Naive B cell (primary cell): ENCODE data around the gene TMEM219. TPM values are rescaled to one million over a fixed set of nuclear protein-coding genes. Genes with fewer than 3 reads are reported as not detected.

ENCODE experiments used
- polyA plus RNA-seq, 6 donors: library from polyadenylated mRNA; unstranded; fragments of 300-500 nt; fragmentation: Illumina TruSeq; gene quantifications; one replicate each; pipeline ENCODE4 v1.2.3, GENCODE V29; 2021; ENCODE audit warnings: low read depth in 6 of 6

The TMEM219 gene
- polyA plus RNA-seq, 6 donors from 2014 or later: 181 to 222 (median 186) TPM

Other genes starting within 250 kb of the TMEM219 start
- 10 to 100 TPM in 5 of 6 donors, 1 to 10 TPM in 1; 1.4 to 70.0 (median 29.5) TPM for gene C16orf54, start 216.1 kb upstream of the TMEM219 start, polyA plus RNA-seq
- gene ZG16, start 183.8 kb upstream of the TMEM219 start, polyA plus RNA-seq: under 1 TPM in 1 of 6 donors, not detected in 5; 0.13 TPM
- 10 to 100 TPM; 24.0 to 29.6 (median 26.3) TPM for gene KIF22, start 171.3 kb upstream of the TMEM219 start, polyA plus RNA-seq
- gene MAZ, start 155.6 kb upstream of the TMEM219 start, polyA plus RNA-seq: 10 to 100 TPM; 16.1 to 30.6 (median 23.2) TPM
- gene PRRT2, start 149.9 kb upstream of the TMEM219 start, polyA plus RNA-seq: under 1 TPM in 2 of 6 donors, not detected in 4; 0.10 to 0.97 TPM
- 10 to 100 TPM; 35.5 to 51.5 (median 46.9) TPM for gene PAGR1, start 145.9 kb upstream of the TMEM219 start, polyA plus RNA-seq
- 10 to 100 TPM; 39.7 to 61.4 (median 43.9) TPM for gene MVP, start 141.6 kb upstream of the TMEM219 start, polyA plus RNA-seq
- gene CDIPT, start 98.9 kb upstream of the TMEM219 start, polyA plus RNA-seq: 10 to 100 TPM; 58.1 to 79.1 (median 66.3) TPM
- gene SEZ6L2, start 62.5 kb upstream of the TMEM219 start, polyA plus RNA-seq: not detected
- not detected for gene ASPHD1, start 61.6 kb upstream of the TMEM219 start, polyA plus RNA-seq
- 10 to 100 TPM in 3 of 6 donors, 1 to 10 TPM in 3; 7.4 to 19.0 (median 10.4) TPM for gene KCTD13, start 35.9 kb upstream of the TMEM219 start, polyA plus RNA-seq
- gene TAOK2, start 11.8 kb downstream of the TMEM219 start, polyA plus RNA-seq: 1 to 10 TPM; 2.3 to 8.5 (median 3.4) TPM
- 10 to 100 TPM; 10.7 to 21.8 (median 13.3) TPM for gene HIRIP3, start 33.5 kb downstream of the TMEM219 start, polyA plus RNA-seq
- 1 to 10 TPM; 2.1 to 8.7 (median 6.9) TPM for gene INO80E, start 34.2 kb downstream of the TMEM219 start, polyA plus RNA-seq
- gene DOC2A, start 48.9 kb downstream of the TMEM219 start, polyA plus RNA-seq: not detected
- not detected for gene C16orf92, start 61.1 kb downstream of the TMEM219 start, polyA plus RNA-seq
- gene TLCD3B, start 69.2 kb downstream of the TMEM219 start, polyA plus RNA-seq: not detected
- 100 to 1,000 TPM; 627 to 911 (median 721) TPM for gene ALDOA, start 103.7 kb downstream of the TMEM219 start, polyA plus RNA-seq
- 100 to 1,000 TPM; 180 to 273 (median 206) TPM for gene PPP4C, start 113.9 kb downstream of the TMEM219 start, polyA plus RNA-seq
- gene TBX6, start 129.8 kb downstream of the TMEM219 start, polyA plus RNA-seq: under 1 TPM; 0.18 to 0.64 (median 0.41) TPM
- gene YPEL3, start 134.1 kb downstream of the TMEM219 start, polyA plus RNA-seq: 100 to 1,000 TPM; 214 to 383 (median 284) TPM
- under 1 TPM in 1 of 6 donors, not detected in 5; 0.31 TPM for gene GDPD3, start 151.5 kb downstream of the TMEM219 start, polyA plus RNA-seq
- 1 to 10 TPM; 5.5 to 9.2 (median 8.4) TPM for gene MAPK3, start 161.1 kb downstream of the TMEM219 start, polyA plus RNA-seq
- gene CORO1A, start 221.5 kb downstream of the TMEM219 start, polyA plus RNA-seq: 1,000 to 10,000 TPM in 5 of 6 donors, 100 to 1,000 TPM in 1; 945 to 1,368 (median 1,199) TPM
- 100 to 1,000 TPM; 121 to 238 (median 189) TPM for gene BOLA2B, start 231.6 kb downstream of the TMEM219 start, polyA plus RNA-seq
- gene SLX1A, start 231.8 kb downstream of the TMEM219 start, polyA plus RNA-seq: 10 to 100 TPM; 52.4 to 71.2 (median 65.2) TPM
- 1 to 10 TPM in 3 of 6 donors, under 1 TPM in 1, not detected in 2; 0.69 to 6.5 (median 2.5) TPM for gene SULT1A3, start 237.2 kb downstream of the TMEM219 start, polyA plus RNA-seq